Forelimb muscle (tissue), 1 donor: ENCODE data around the gene DAZ4. TPM values are rescaled to one million over a fixed set of nuclear protein-coding genes. Genes with fewer than 3 reads are reported as not detected.
"Not testable (repeated sequence)": the region's sequence is repeated elsewhere in the genome, so short reads cannot be mapped to it uniquely, and the experiment has no call there.

ENCODE experiments used
- DNase-seq: peaks from one replicate; pipeline ENCODE4 v3.0.0-alpha.2; 2013; ENCODE audit warnings: low read depth
- polyA plus RNA-seq: library from polyadenylated mRNA; unstranded; fragments of 120-200 nt; gene quantifications from one replicate; pipeline ENCODE4 v1.2.1, GENCODE V29; 2013; ENCODE audit not compliant: insufficient read length

The DAZ4 gene, protein sequence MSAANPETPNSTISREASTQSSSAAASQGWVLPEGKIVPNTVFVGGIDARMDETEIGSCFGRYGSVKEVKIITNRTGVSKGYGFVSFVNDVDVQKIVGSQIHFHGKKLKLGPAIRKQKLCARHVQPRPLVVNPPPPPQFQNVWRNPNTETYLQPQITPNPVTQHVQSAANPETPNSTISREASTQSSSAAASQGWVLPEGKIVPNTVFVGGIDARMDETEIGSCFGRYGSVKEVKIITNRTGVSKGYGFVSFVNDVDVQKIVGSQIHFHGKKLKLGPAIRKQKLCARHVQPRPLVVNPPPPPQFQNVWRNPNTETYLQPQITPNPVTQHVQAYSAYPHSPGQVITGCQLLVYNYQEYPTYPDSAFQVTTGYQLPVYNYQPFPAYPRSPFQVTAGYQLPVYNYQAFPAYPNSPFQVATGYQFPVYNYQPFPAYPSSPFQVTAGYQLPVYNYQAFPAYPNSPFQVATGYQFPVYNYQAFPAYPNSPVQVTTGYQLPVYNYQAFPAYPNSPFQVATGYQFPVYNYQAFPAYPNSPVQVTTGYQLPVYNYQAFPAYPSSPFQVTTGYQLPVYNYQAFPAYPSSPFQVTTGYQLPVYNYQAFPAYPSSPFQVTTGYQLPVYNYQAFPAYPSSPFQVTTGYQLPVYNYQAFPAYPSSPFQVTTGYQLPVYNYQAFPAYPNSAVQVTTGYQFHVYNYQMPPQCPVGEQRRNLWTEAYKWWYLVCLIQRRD
- polyA plus RNA-seq: not detected

DNA sequence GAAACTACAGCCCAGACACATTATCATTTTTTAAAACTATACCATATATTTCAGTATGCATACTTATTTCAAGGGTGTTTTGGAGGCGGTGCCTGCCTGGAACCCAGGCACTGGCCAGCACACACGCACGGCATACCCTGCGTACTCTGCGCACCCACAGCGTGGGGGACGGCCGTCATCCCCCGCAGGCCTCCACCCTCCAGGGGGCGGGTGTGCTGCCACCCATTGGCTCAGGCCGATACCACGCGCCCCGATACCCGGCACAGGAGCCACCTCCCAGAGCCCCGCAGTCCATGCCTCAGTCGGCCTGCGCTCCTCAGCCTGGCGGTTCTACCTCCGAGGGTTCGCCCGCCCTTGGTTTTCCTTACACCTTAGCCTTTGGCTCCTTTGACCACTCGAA lies at the start of gene DAZ4:
TSS of gene DAZ4 (plus strand) at position 301 of the 400 bp plus-strand sequence. CDS start 208 bp downstream, outside the sequence.
- not testable (repeated sequence) for DNase-seq

DNA sequence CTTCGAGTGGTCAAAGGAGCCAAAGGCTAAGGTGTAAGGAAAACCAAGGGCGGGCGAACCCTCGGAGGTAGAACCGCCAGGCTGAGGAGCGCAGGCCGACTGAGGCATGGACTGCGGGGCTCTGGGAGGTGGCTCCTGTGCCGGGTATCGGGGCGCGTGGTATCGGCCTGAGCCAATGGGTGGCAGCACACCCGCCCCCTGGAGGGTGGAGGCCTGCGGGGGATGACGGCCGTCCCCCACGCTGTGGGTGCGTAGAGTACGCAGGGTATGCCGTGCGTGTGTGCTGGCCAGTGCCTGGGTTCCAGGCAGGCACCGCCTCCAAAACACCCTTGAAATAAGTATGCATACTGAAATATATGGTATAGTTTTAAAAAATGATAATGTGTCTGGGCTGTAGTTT lies 20.4 kb upstream of the DAZ4 start, which contains the start of gene DAZ3:
TSS of gene DAZ3 (minus strand) at position 101 of the 400 bp plus-strand sequence. CDS start 208 bp downstream, outside the sequence.
- not testable (repeated sequence) for DNase-seq

GRCh38 chrY:24821836-24822235 lies 11.9 kb upstream of the DAZ4 start:
- DNase-seq: not testable (repeated sequence)

DNA sequence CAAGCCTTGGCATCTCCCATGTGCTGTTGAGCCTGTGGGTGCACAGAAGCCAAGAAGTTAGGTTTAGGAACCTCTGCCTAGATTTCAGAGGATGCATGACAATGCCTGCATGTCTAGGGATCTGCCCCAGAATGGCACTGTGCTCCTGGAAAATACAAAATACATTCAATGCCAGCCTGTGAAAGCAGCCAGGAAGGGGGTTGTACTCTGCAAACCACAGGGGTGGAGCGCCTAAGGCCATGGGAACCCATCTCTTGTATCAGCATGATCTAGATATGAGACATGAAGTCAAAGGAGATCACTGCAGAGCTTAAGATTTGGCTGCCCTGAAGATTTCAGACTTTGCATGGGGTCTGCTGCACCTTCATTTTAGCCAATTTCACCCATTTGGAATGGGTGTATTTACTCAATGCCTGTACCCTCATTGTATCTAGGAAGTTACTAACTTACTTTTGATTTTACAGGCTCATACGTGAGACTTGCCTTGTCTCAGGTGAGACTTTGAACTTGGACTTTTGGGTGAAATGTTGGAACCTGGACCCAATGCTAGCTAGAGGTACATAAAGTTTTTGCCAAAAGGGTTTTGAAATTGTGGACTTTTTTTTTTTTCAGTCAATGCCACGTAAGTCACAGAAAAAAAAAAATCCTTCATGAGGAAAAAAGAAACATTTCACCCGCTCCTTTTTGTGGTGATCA lies 9.4 kb upstream of the DAZ4 start:
- DNase-seq: not testable (repeated sequence)

- not testable (repeated sequence) for DNase-seq
Measured at GRCh38 chrY:24825069-24825468, 8.7 kb upstream of the DAZ4 start.

Other genes with a start within 250 kb of the DAZ4 start
- not detected for gene BPY2B, start 215.9 kb upstream of the DAZ4 start, polyA plus RNA-seq
- not detected for gene DAZ3, start 20.5 kb upstream of the DAZ4 start, polyA plus RNA-seq
- gene BPY2C, start 218.2 kb downstream of the DAZ4 start, polyA plus RNA-seq: not detected